Ishikawa (cell line): Measurements from ENCODE around the gene CDK9.

Source experiments
- CEBPB ChIP-seq: IDR thresholded peaks from 2 replicates; pipeline ENCODE4 v1.6.1; 2012
- CREB1 ChIP-seq: IDR thresholded peaks from 2 replicates; pipeline ENCODE4 v1.6.1; 2012; ENCODE audit warnings: low read depth
- EGR1 ChIP-seq: IDR thresholded peaks from 2 replicates; pipeline ENCODE4 v1.6.1; 2012
- EP300 ChIP-seq: IDR thresholded peaks from 2 replicates; pipeline ENCODE4 v1.6.1; 2012; ENCODE audit warnings: borderline replicate concordance
- FOXM1 ChIP-seq: IDR thresholded peaks from 2 replicates; pipeline ENCODE4 v1.6.1; 2012; ENCODE audit warnings: low read depth, borderline replicate concordance
- NFIC ChIP-seq: IDR thresholded peaks from 2 replicates; pipeline ENCODE4 v1.6.1; 2012
- RAD21 ChIP-seq: IDR thresholded peaks from 2 replicates; pipeline ENCODE4 v1.6.1; 2012; ENCODE audit warnings: low read depth
- TAF1 ChIP-seq: IDR thresholded peaks from 2 replicates; pipeline ENCODE4 v1.6.1; 2012; ENCODE audit warnings: low read depth, mild to moderate bottlenecking
- TCF12 ChIP-seq: IDR thresholded peaks from 2 replicates; pipeline ENCODE4 v1.6.1; 2012; ENCODE audit warnings: low read depth
- TEAD4 ChIP-seq: IDR thresholded peaks from 2 replicates; pipeline ENCODE4 v1.6.1; 2012
- YY1 ChIP-seq: IDR thresholded peaks from 2 replicates; pipeline ENCODE4 v1.6.1; 2012; ENCODE audit warnings: low read depth
- ZBTB7A ChIP-seq: IDR thresholded peaks from 2 replicates; pipeline ENCODE4 v1.6.1; 2012; ENCODE audit warnings: low read depth
- TF ChIP-seq, protein P1 (sequence below): IDR thresholded peaks from 2 replicates; pipeline ENCODE4 v1.6.1; 2012
- TF ChIP-seq, protein P2 (sequence below): IDR thresholded peaks from 2 replicates; pipeline ENCODE4 v1.6.1; 2012
- TF ChIP-seq, protein P3 (sequence below): IDR thresholded peaks from 2 replicates; pipeline ENCODE4 v1.6.1; 2012; ENCODE audit warnings: low read depth, mild to moderate bottlenecking

Gene CDK9

DNA sequence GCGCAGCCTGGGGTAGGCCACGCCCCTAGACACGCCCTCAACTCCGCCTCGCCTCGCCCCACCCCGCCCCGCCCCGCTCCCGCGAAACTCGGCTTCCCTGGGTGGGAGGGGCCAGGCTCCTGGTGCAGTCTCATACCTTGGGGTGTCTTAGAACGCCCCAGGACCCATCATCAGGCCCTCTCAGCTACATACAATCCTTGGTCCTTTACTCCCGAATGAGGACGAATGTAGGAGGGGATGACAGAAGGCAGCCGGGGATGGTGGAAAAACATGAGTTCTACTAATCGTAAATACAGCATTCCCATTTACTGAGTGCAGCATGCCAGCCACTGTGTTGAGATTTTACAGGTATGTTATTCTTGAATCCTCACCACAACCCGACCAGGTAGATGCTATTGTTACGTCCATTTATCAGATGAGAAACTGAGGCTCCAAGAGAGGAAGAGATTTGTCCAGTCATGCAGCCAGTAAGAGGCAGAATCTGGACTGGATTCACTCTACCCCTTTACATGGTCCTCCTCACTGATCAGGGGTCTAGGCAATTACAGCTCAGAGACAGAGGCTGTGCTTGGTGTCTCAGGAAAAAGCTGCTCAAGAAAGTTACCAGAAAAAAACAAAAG is 14.2 kb upstream of the CDK9 start:
- TF ChIP-seq ZBTB7A, result no peak
- TF ChIP-seq, protein P1, sequence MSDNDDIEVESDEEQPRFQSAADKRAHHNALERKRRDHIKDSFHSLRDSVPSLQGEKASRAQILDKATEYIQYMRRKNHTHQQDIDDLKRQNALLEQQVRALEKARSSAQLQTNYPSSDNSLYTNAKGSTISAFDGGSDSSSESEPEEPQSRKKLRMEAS, result no peak
- no peak for TF ChIP-seq EP300
- no peak for TF ChIP-seq RAD21
- TF ChIP-seq EGR1, result no peak
- no peak for TF ChIP-seq TEAD4
- TF ChIP-seq, protein P2, sequence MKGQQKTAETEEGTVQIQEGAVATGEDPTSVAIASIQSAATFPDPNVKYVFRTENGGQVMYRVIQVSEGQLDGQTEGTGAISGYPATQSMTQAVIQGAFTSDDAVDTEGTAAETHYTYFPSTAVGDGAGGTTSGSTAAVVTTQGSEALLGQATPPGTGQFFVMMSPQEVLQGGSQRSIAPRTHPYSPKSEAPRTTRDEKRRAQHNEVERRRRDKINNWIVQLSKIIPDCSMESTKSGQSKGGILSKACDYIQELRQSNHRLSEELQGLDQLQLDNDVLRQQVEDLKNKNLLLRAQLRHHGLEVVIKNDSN, result no peak
- TF ChIP-seq FOXM1, result no peak
- TF ChIP-seq NFIC, result no peak
- TF ChIP-seq, protein P3, sequence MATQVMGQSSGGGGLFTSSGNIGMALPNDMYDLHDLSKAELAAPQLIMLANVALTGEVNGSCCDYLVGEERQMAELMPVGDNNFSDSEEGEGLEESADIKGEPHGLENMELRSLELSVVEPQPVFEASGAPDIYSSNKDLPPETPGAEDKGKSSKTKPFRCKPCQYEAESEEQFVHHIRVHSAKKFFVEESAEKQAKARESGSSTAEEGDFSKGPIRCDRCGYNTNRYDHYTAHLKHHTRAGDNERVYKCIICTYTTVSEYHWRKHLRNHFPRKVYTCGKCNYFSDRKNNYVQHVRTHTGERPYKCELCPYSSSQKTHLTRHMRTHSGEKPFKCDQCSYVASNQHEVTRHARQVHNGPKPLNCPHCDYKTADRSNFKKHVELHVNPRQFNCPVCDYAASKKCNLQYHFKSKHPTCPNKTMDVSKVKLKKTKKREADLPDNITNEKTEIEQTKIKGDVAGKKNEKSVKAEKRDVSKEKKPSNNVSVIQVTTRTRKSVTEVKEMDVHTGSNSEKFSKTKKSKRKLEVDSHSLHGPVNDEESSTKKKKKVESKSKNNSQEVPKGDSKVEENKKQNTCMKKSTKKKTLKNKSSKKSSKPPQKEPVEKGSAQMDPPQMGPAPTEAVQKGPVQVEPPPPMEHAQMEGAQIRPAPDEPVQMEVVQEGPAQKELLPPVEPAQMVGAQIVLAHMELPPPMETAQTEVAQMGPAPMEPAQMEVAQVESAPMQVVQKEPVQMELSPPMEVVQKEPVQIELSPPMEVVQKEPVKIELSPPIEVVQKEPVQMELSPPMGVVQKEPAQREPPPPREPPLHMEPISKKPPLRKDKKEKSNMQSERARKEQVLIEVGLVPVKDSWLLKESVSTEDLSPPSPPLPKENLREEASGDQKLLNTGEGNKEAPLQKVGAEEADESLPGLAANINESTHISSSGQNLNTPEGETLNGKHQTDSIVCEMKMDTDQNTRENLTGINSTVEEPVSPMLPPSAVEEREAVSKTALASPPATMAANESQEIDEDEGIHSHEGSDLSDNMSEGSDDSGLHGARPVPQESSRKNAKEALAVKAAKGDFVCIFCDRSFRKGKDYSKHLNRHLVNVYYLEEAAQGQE, result no peak
- TF ChIP-seq CEBPB, result no peak
- TF ChIP-seq CREB1, result no peak
- TF ChIP-seq TCF12, result no peak
- TF ChIP-seq TAF1, result no peak

DNA sequence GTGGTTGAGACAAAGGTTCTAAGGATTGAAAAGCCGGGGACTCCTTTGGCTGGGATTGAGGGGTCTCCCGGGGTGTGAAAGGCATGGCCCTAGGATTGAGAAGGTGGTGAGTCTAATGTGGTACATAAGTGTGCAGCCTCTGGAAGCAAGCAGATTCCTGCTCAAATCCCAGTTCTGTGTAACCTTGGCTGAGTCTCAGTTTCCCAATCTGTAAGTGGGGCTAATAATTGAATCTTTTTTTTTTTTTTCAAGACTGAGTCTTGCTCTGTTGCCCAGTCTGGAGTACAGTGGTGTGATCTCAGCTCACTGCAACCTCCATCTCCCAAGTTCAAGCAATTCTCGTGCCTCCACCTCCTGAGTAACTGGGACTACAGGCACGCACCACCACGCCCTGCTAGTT is 13.2 kb upstream of the CDK9 start:
- TF ChIP-seq CEBPB (no peak), RAD21 (no peak), CREB1 (no peak), ZBTB7A (no peak), FOXM1 (no peak), NFIC (no peak), TEAD4 (no peak), TCF12 (no peak), YY1 (no peak)
- TF ChIP-seq, protein P3, result no peak
- TF ChIP-seq, protein P1, result no peak
- TF ChIP-seq, protein P2, result no peak

DNA sequence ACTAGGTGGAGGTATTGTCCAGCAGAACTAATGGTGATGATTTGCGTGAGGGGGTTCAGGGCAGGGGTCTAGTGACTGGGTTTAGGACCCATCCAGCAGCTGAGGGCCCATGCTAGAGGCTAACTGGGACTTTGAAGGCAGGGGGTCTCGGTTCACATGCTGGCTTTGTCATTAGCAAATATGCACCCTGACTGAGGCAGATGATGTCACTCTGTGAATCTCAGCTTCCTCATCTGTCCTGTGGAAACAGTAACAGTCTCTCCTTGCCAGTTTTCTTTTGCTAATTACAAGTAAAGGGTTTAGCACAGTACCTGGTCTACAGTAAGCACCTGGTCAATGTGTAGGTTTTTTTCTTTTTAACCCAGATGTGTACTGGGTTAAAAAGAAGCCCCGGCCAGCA is 12.6 kb upstream of the CDK9 start:
- TF ChIP-seq CEBPB, result no peak

DNA sequence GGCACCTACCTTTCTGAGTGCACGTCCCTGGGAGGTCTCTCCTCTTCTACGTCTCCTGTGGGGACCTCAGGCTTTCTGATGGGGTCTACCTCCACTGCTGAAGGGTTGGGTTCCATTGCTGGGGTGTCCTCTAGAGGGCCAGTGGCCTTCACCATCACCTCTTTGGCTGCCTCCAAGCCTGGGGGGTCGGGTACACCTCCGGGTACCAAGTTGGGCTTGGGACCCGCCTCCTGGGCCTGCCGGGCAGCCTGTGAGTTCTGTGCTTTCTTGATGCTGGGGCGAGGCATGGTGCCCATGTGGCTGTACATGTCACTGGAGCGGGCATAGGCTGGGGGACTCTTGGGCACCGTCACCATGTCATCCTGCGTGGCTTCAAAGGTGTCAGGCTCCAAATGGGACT is 11.9 kb upstream of the CDK9 start:
- TF ChIP-seq TEAD4 (no peak), CREB1 (no peak), RAD21 (no peak), TAF1 (no peak), YY1 (no peak), TCF12 (no peak), FOXM1 (no peak), ZBTB7A (no peak), EP300 (no peak), CEBPB (no peak), EGR1 (no peak), NFIC (no peak)
- TF ChIP-seq, protein P2, result no peak
- TF ChIP-seq, protein P1, result no peak
- TF ChIP-seq, protein P3, result no peak
